Body of pancreas (tissue), 4 donors: ENCODE results near the gene IRGQ.

Experiments used
- CTCF ChIP-seq, 7 experiments: fragments of 450-650 bp in 4 of 7; fragments of 200-600 bp in 3 of 7; sonication (generic) in 3 of 7; IDR thresholded peaks; one replicate each; pipeline ENCODE4 v1.5.1; 2016 to 2019; ENCODE audit warnings: antibody characterized with exemption in 7 of 7
- POLR2A ChIP-seq, 3 donors: fragments of 450-650 bp; IDR thresholded peaks; one replicate each; pipeline ENCODE4 v1.6.1; 2016; ENCODE audit warnings: antibody characterized with exemption in 3 of 3, mild to moderate bottlenecking in 2 of 3

DNA sequence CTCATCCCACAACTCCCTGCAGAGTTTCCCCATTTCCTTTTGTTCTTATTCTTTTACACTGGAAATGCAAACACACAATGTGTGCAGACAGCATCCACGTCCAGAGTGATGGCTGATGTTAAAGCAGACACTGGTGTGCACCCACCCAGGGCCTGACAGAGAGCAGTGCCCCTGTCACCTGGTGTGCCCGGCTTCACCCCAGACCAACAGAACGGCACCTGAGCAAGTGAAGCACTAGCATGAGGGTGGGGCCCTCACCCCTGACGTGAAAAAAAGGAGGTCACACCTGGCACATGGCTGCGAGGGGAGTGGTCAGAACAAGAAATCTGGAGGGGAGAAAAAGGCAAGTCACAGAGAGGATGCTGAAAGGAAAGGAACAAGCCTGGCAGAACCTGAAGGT, 50.7 kb downstream of the IRGQ start:
- TF ChIP-seq CTCF (IDR thresholded peaks at IDR 0.05) (no peak), POLR2A (IDR thresholded peaks at IDR 0.05) (no peak)
